Natural killer cell treated with Interleukin-12 subunit alpha and Interleukin-12 subunit beta and Interleukin-15 and Interleukin-18, amount 100 ng/mL, for 72 hours (primary cell): ENCODE measurements around the gene USF2. TPM values are rescaled to one million over a fixed set of nuclear protein-coding genes. Genes with fewer than 3 reads are reported as not detected.
A peak's percentile ranks its signal among the peaks of the same experiment; 100 is the strongest.

Source experiments
- ATAC-seq, 2 donors: fragments of 150-1000 bp; cut with Tn5 transposase in 1 of 2; sonication (Bioruptor Pico), chemical (Tn5 transposase) in 1 of 2; 2 replicates each; pipeline ENCODE4 v1.10.0; 2021
- DNase-seq: peaks from one replicate; pipeline ENCODE4 v3.0.0; 2022; ENCODE audit warnings: low spot score
- H3K27ac Mint-ChIP-seq, 2 donors: 1 replicate in 1 of 2; 2 replicates in 1 of 2; pipeline ENCODE4 v1.8.0; 2022; ENCODE audit warnings: mixed read lengths in 2 of 2, mild to moderate bottlenecking in 1 of 2, moderate library complexity in 1 of 2
- H3K27me3 Mint-ChIP-seq, 2 donors: 1 replicate in 1 of 2; 2 replicates in 1 of 2; pipeline ENCODE4 v1.8.0; 2022; ENCODE audit warnings: mixed read lengths in 2 of 2
- H3K36me3 Mint-ChIP-seq: one replicate; pipeline ENCODE4 v1.8.0; 2022; ENCODE audit warnings: mixed read lengths
- H3K4me1 Mint-ChIP-seq, 2 donors: 1 replicate in 1 of 2; 2 replicates in 1 of 2; pipeline ENCODE4 v1.8.0; 2022; ENCODE audit warnings: low read depth in 2 of 2, mixed read lengths in 2 of 2, mild to moderate bottlenecking in 1 of 2
- H3K4me3 Mint-ChIP-seq: one replicate; pipeline ENCODE4 v1.8.0; 2022; ENCODE audit warnings: mixed read lengths
- H3K9me3 Mint-ChIP-seq: 2 replicates; pipeline ENCODE4 v1.8.0; 2022; ENCODE audit warnings: mixed read lengths
- total RNA-seq, 2 donors: library from RNA; stranded (reverse); gene quantifications; one replicate each; pipeline ENCODE4 v1.2.3, GENCODE V29; 2022

USF2 gene
- total RNA-seq, 2 donors from 2014 or later = 90.4 to 102 TPM

- DNase-seq (no peak), ATAC-seq (no peak)
- Mint-ChIP-seq H3K36me3 (no peaks in the 10 kb centered on the region), H3K9me3 (no peaks in the 10 kb centered on the region), H3K4me1 (peaks cover 2 to 6% of the 10 kb centered on the region in 2 donors), H3K27ac (no peak overlapping the region), H3K27me3 (peaks cover 0 to 6% of the 10 kb centered on the region in 2 donors), H3K4me3 (no peak overlapping the region)
Measured at GRCh38 chr19:35313587-35313986, 44.8 kb downstream of the USF2 start.

GRCh38 chr19:35314031-35314430 lies 45.3 kb downstream of the USF2 start:
- Mint-ChIP-seq H3K4me1 (peaks cover 6 to 10% of the 10 kb centered on the region in 2 donors), H3K27ac (peak overlapping the region in 1 of 2 donors; percentile 28), H3K4me3 (no peak overlapping the region), H3K27me3 (peaks cover 0 to 6% of the 10 kb centered on the region in 2 donors), H3K36me3 (no peaks in the 10 kb centered on the region), H3K9me3 (no peaks in the 10 kb centered on the region)
- DNase-seq = no peak
- no peak for ATAC-seq

DNA sequence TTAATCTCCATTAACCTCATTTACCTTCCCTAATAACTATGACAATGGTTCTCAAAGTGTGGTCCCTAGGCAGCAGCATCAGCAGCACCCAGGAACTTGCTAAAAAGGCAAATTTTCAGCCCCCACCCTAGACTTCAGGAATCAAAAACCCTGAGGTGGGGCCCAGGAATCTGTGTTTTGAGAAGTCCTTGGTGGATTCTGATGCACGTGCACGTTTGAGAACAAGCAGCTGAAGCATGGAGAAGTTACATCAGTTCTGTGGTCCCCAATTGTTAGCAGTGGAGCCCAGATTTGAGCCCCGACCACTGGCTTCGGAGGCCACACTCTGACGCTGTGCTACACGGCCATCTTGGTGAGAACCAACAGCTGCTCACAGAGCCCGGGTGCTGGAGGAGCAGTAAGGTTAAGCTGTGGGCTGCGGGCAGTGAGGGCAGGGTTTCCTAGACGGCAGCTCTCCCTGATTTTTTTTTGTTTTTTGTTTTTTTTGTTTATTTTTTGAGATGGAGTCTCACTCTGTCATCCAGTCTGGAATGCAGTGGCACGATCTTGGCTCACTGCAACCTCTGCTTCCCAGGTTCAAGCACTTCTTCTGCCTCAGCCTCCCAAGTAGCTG lies 46.2 kb downstream of the USF2 start:
- no peak for ATAC-seq
- Mint-ChIP-seq H3K36me3 (no peaks in the 10 kb centered on the region), H3K4me1 (peaks cover 6 to 12% of the 10 kb centered on the region in 2 donors), H3K4me3 (no peak overlapping the region), H3K27me3 (peaks cover 0 to 4% of the 10 kb centered on the region in 2 donors), H3K9me3 (no peaks in the 10 kb centered on the region), H3K27ac (peak overlapping the region in 1 of 2 donors; percentile 28)
- DNase-seq = no peak

DNA sequence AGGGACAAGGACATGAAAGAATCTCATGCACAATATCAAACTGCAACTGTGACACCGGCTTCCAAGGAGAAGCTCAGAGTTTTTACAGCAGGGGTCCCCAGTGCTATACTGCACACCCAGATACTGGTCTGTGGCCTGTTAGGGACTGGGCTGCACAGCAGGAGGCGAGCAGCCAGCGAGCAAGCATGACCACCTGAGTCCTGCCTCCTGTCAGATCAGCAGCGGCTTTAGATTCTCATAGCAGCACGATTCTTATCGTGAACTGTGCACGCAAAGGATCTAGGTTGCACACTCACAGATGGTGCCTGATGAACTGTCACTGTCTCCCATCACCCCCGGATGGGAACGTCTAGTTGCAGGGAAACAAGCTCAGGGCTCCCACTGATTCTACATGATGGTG lies 47.1 kb downstream of the USF2 start:
- H3K27ac Mint-ChIP-seq = no peak overlapping the region
- no peak for DNase-seq
- ATAC-seq = no peak
- peaks cover 6 to 13% of the 10 kb centered on the region in 2 donors for H3K4me1 Mint-ChIP-seq
- H3K36me3 Mint-ChIP-seq = no peaks in the 10 kb centered on the region
- no peak overlapping the region for H3K4me3 Mint-ChIP-seq
- H3K27me3 Mint-ChIP-seq = peaks cover 0 to 4% of the 10 kb centered on the region in 2 donors
- H3K9me3 Mint-ChIP-seq = no peaks in the 10 kb centered on the region

DNA sequence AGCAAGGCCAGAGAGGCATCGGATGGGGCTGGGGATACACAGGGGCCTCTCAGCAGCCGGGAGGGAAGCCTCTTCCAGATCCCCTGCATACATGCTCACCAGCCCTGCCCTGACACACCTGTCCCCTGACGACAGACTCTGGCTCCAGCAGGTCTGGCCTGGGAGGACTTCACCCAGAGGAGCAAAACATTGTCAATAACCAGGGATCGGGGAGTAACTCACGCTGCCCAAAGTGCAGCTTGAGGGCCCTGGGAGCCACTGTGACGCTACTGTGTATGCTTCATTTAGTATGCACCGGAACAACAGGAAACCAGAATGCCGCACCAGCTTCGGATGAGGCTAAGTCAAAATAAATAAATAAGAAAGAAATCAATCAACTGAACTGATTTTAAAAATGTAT lies 47.8 kb downstream of the USF2 start:
- peaks cover 0 to 4% of the 10 kb centered on the region in 2 donors for H3K27me3 Mint-ChIP-seq
- no peaks in the 10 kb centered on the region for H3K9me3 Mint-ChIP-seq
- no peaks in the 10 kb centered on the region for H3K36me3 Mint-ChIP-seq
- no peak overlapping the region for H3K27ac Mint-ChIP-seq
- ATAC-seq (no peak), DNase-seq (no peak)
- H3K4me1 Mint-ChIP-seq = peaks cover 6 to 13% of the 10 kb centered on the region in 2 donors
- no peak overlapping the region for H3K4me3 Mint-ChIP-seq

- Mint-ChIP-seq H3K9me3 (no peaks in the 10 kb centered on the region), H3K27ac (no peak overlapping the region), H3K4me1 (peaks cover 6 to 13% of the 10 kb centered on the region in 2 donors), H3K4me3 (no peak overlapping the region), H3K27me3 (peaks cover 6 to 8% of the 10 kb centered on the region in 2 donors), H3K36me3 (no peaks in the 10 kb centered on the region)
- DNase-seq = no peak
- no peak for ATAC-seq
Measured at GRCh38 chr19:35317464-35318043, 48.8 kb downstream of the USF2 start.

DNA sequence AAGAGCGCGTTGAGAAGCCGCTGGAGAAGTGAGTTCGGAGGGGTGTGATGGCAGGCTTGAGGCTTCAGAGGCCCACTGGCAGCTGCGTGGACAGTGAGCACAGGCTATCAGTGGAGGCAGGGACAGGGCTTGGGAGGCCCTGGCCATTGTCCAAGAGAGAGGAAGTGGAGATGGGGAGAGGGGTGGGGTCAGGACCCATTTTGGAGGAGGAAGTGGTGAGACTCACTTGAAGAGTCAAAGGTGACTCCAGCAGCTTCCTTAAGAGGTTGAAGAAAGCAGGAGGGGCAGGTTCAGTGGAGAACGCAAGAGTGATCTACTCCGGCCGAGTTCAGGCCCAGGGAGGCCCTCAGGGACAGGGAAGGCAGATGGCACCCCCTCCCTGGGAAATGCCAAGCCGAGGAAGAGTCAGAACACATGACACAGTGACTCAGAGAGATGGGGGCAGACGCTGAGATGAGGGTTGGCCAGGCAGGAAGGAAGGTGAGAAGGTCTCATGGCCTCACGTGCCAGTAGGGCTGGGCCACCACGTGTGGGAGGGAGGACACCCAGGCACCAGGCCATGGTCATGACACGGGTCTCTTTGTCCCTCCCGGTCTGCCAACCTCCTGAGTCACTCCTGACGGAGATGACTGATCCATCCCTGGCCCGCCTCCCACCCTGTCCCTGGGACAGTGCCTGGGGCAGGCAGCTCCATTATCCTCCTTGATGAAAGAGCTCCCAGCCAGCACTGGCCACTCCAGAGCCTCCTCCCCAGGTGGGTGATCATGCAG lies 50.1 kb downstream of the USF2 start:
- ATAC-seq = peak; percentile 45 to 49
- H3K9me3 Mint-ChIP-seq = no peaks in the 10 kb centered on the region

GRCh38 chr19:35320065-35320713 lies 51.4 kb downstream of the USF2 start:
- no peaks in the 10 kb centered on the region for H3K9me3 Mint-ChIP-seq
- no peak overlapping the region for H3K27ac Mint-ChIP-seq
- peaks cover 6 to 11% of the 10 kb centered on the region in 2 donors for H3K27me3 Mint-ChIP-seq
- ATAC-seq (no peak), DNase-seq (no peak)
- H3K4me1 Mint-ChIP-seq = peaks cover 6 to 17% of the 10 kb centered on the region in 2 donors
- no peak overlapping the region for H3K4me3 Mint-ChIP-seq
- no peaks in the 10 kb centered on the region for H3K36me3 Mint-ChIP-seq

More for the DNA sequence above, 50.1 kb downstream of the USF2 start:
- Mint-ChIP-seq H3K4me3 (no peak overlapping the region), H3K4me1 (peaks cover 6 to 13% of the 10 kb centered on the region in 2 donors), H3K27me3 (peaks cover 6 to 11% of the 10 kb centered on the region in 2 donors), H3K36me3 (no peaks in the 10 kb centered on the region), H3K27ac (peak overlapping the region in 1 of 2 donors; percentile 78)
- no peak for DNase-seq

DNA sequence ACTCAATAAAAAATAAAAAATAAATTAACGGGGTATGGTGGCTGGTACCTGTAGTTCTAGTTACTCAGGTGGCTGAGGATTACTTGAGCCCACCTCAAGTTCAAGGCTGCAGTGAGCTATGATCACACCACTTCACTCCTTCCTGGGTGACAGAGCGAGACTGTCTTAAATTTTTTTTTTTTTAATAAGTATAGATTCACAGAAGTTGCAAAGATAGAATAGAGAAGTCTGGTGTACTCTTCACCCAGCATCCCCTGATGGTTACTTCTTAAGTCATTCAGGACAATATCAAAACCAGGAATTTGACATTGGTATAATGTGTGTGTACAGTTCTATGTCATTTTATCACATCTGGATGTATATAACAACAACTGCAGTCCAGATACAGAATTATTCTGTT lies 52.5 kb downstream of the USF2 start:
- peaks cover 10 to 20% of the 10 kb centered on the region in 2 donors for H3K27me3 Mint-ChIP-seq
- no peaks in the 10 kb centered on the region for H3K9me3 Mint-ChIP-seq
- peaks cover 6 to 17% of the 10 kb centered on the region in 2 donors for H3K4me1 Mint-ChIP-seq

DNA sequence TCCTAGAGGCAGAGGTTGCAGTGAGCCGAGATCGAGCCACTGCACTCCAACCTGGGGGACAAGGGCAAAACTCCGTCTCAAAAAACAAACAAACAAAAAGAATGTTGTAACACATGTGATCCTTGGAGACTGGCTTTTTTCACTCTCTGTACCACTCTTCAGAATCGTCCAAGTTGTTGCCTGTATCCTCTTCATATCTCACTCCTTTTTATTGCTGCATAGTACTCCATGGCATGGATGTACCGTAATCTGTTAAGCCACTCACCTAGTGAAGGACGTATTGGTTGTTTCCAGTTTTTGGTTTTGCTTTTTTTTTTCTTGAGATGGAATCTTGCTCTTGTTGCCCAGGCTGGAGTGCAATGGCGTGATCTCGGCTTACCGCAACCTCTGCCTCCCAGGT lies 53.3 kb downstream of the USF2 start:
- no peak overlapping the region for H3K4me3 Mint-ChIP-seq
- H3K9me3 Mint-ChIP-seq = no peaks in the 10 kb centered on the region
- H3K27me3 Mint-ChIP-seq = peaks cover 10 to 22% of the 10 kb centered on the region in 2 donors
- H3K36me3 Mint-ChIP-seq = no peaks in the 10 kb centered on the region
- H3K27ac Mint-ChIP-seq = peak overlapping the region in 1 of 2 donors; percentile 63
- no peak for ATAC-seq
- H3K4me1 Mint-ChIP-seq = peaks cover 6 to 17% of the 10 kb centered on the region in 2 donors
- DNase-seq = no peak

More for the DNA sequence above, 52.5 kb downstream of the USF2 start:
- Mint-ChIP-seq H3K27ac (peak overlapping the region in 1 of 2 donors; percentile 63), H3K4me3 (no peak overlapping the region), H3K36me3 (no peaks in the 10 kb centered on the region)
- ATAC-seq (no peak), DNase-seq (no peak)

- no peak overlapping the region for H3K4me3 Mint-ChIP-seq
- ATAC-seq = no peak
- peaks cover 26 to 34% of the 10 kb centered on the region in 2 donors for H3K27me3 Mint-ChIP-seq
- H3K4me1 Mint-ChIP-seq = peaks cover 8 to 18% of the 10 kb centered on the region in 2 donors
- H3K36me3 Mint-ChIP-seq = no peaks in the 10 kb centered on the region
- H3K27ac Mint-ChIP-seq = peak overlapping the region in 1 of 2 donors; percentile 19
- H3K9me3 Mint-ChIP-seq = no peaks in the 10 kb centered on the region
- no peak for DNase-seq
Measured at GRCh38 chr19:35327642-35328041, 58.9 kb downstream of the USF2 start.

GRCh38 chr19:35328851-35329285 lies 60.1 kb downstream of the USF2 start, which contains the start of gene CD22:
CD22 (plus strand) TSS chr19:35329187; CDS start chr19:35332041, 2,854 bp downstream.
- peaks cover 28 to 33% of the 10 kb centered on the region in 2 donors for H3K27me3 Mint-ChIP-seq
- no peaks in the 10 kb centered on the region for H3K9me3 Mint-ChIP-seq
- peaks cover 8 to 22% of the 10 kb centered on the region in 2 donors for H3K4me1 Mint-ChIP-seq
- ATAC-seq = peak in 1 of 2 donors; percentile 32
- H3K27ac Mint-ChIP-seq = peak within 1 kb of the TSS in 1 of 2 donors; percentile 78
- no peaks in the 10 kb centered on the region for H3K36me3 Mint-ChIP-seq
- DNase-seq = no peak
- H3K4me3 Mint-ChIP-seq = peak within 1 kb of the TSS; percentile 40

DNA sequence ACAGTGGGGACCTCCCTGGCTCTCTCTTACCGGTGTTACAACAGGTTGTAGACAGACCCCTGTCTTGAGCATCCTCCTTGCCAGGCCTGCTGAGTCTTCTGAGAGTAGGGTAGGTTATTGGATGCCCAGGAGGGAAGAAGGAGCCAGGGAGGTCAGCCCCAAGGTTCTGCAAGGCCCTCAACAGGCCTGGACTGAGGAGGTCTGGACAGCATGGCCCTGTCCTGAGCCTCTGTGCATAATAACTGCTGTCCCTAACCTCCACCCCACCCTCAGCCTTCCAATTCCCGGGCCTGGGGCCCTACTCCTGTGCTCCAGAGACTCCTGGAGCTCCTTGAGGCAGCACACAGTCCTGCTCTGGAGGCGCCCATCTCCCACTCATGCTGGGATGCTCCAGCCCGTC lies 60.6 kb downstream of the USF2 start:
- H3K27me3 Mint-ChIP-seq = peaks cover 27 to 38% of the 10 kb centered on the region in 2 donors
- DNase-seq (no peak), ATAC-seq (peak in 1 of 2 donors; percentile 27)
- H3K4me3 Mint-ChIP-seq = peak overlapping the region; percentile 40
- no peaks in the 10 kb centered on the region for H3K36me3 Mint-ChIP-seq
- no peaks in the 10 kb centered on the region for H3K9me3 Mint-ChIP-seq
- H3K4me1 Mint-ChIP-seq = peaks cover 13 to 18% of the 10 kb centered on the region in 2 donors
- H3K27ac Mint-ChIP-seq = peak overlapping the region in 1 of 2 donors; percentile 78
